Measurements from ENCODE around the gene SCN5A. TPM values are rescaled to one million over a fixed set of nuclear protein-coding genes. Genes with fewer than 3 reads are reported as not detected.
A peak's percentile ranks its signal among the peaks of the same experiment; 100 is the strongest.

Gene SCN5A
- total and polyA plus RNA-seq, 2 of the 4 experiments (the other 2 are of a cell fraction): 1.9 to 2.0 TPM

DNA sequence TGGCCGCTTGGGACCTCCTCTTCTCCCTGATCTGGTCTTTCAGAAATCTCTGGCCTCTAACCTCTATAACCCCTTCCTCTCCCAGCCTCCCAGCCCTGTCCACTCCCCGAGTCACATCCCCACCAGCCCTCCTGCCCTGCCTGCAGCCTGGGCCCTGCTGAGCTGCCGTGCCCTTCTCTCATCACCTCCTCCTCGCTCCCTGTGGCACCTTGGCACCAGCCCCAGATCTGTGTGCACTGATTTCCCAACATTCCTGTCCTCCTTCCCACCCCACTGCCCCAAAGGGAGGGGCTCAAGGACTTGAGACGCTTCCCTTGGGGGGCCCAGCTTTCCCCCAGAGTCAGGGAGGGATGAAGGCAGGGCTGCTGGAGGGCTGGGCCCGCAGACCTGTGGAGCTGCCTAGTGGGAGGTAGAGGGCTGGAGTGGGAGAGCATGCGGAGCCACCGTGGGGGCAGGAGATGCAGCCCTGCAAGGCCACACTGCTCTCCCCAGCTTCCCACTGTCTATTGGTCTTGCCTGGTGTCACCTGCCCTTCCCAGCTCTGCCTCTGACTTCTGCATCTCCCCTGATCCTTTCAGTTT lies 110.6 kb downstream of the SCN5A start:
- no peak overlapping the region for H4K5ac ChIP-seq (ENCODE audit: low read depth, low read length)
- CTCF ChIA-PET: no interaction called here
- H3K56ac ChIP-seq (ENCODE audit: extremely low read depth, insufficient read depth, low read length): no peak overlapping the region
- in situ Hi-C loops (cut with MboI; ENCODE audit: low sequenced_read_pairs) (loop anchor here (5.0 kb wide), 1 partner anchor 108 kb away; the partner anchor contains the start of gene SCN5A), intact Hi-C loops (cut with micrococcal nuclease) (no loop called here), dilution Hi-C loops (cut with HindIII; ENCODE audit: low sequenced_read_pairs, unreplicated experiment) (no loop called here)
- TF ChIP-seq, protein P1, sequence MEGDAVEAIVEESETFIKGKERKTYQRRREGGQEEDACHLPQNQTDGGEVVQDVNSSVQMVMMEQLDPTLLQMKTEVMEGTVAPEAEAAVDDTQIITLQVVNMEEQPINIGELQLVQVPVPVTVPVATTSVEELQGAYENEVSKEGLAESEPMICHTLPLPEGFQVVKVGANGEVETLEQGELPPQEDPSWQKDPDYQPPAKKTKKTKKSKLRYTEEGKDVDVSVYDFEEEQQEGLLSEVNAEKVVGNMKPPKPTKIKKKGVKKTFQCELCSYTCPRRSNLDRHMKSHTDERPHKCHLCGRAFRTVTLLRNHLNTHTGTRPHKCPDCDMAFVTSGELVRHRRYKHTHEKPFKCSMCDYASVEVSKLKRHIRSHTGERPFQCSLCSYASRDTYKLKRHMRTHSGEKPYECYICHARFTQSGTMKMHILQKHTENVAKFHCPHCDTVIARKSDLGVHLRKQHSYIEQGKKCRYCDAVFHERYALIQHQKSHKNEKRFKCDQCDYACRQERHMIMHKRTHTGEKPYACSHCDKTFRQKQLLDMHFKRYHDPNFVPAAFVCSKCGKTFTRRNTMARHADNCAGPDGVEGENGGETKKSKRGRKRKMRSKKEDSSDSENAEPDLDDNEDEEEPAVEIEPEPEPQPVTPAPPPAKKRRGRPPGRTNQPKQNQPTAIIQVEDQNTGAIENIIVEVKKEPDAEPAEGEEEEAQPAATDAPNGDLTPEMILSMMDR (conservative IDR thresholded peaks at IDR 0.05; ENCODE audit: low read depth, low read length): no peak
- TF ChIP-seq FOS (IDR thresholded peaks at IDR 0.05; ENCODE audit: low read depth, low read length): no peak
- TF ChIP-seq RCOR1 (IDR thresholded peaks at IDR 0.05; ENCODE audit: insufficient replicate concordance, low read length): no peak
- no peak for TF ChIP-seq CHD1 (IDR thresholded peaks at IDR 0.05; ENCODE audit: low read depth, low read length)
- TF ChIP-seq MAZ (IDR thresholded peaks at IDR 0.05; ENCODE audit: borderline replicate concordance, low read depth, low read length): no peak
- TF ChIP-seq MXI1 (IDR thresholded peaks at IDR 0.05; ENCODE audit: borderline replicate concordance, low read depth, low read length): no peak
- TF ChIP-seq BHLHE40 (IDR thresholded peaks at IDR 0.05; ENCODE audit: low read depth, low read length): no peak
- no peak for TF ChIP-seq MAFK (IDR thresholded peaks at IDR 0.05; ENCODE audit: low read depth, low read length)
- TF ChIP-seq, protein P2, sequence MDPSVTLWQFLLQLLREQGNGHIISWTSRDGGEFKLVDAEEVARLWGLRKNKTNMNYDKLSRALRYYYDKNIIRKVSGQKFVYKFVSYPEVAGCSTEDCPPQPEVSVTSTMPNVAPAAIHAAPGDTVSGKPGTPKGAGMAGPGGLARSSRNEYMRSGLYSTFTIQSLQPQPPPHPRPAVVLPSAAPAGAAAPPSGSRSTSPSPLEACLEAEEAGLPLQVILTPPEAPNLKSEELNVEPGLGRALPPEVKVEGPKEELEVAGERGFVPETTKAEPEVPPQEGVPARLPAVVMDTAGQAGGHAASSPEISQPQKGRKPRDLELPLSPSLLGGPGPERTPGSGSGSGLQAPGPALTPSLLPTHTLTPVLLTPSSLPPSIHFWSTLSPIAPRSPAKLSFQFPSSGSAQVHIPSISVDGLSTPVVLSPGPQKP (IDR thresholded peaks at IDR 0.05; ENCODE audit: borderline replicate concordance, low read depth, low read length): no peak
- TF ChIP-seq RAD21 (IDR thresholded peaks at IDR 0.05; ENCODE audit: low read length): no peak
- H3K27me3 ChIP-seq (ENCODE audit: control insufficient read depth, insufficient read depth, low read length): no peaks in the 10 kb centered on the region
- no peak overlapping the region for H2BK15ac ChIP-seq (ENCODE audit: low read depth, low read length)
- H3K9ac ChIP-seq (ENCODE audit: low read depth, low read length): no peak overlapping the region
- 71% methylated on average over 2 of the region's 8 CpGs; no CpG with 5 or more reads in 1 of the 2 experiments for WGBS, 2 experiments (ENCODE audit: extremely low coverage in 2 of 2, insufficient read length in 1 of 2)
- no peak overlapping the region for H4K8ac ChIP-seq (ENCODE audit: low read depth in 2 of 2, low read length in 2 of 2)
- no peak overlapping the region for H3K4ac ChIP-seq (ENCODE audit: low read depth, low read length)
- H3K9me3 ChIP-seq (ENCODE audit: control insufficient read depth, insufficient read depth, low read length): no peaks in the 10 kb centered on the region
- no peak overlapping the region for H2BK5ac ChIP-seq (ENCODE audit: low read depth, low read length, poor library complexity, severe bottlenecking)
- peaks cover 6% of the 10 kb centered on the region; the same call in 1 of the 2 replicates for H3K9me1 ChIP-seq (ENCODE audit: insufficient read depth, low read length)
- no peak overlapping the region for H3K23ac ChIP-seq (ENCODE audit: low read depth, low read length)
- no peak overlapping the region for H3K27ac ChIP-seq (ENCODE audit: insufficient read depth, low read length)
- H3K4me2 ChIP-seq (ENCODE audit: low read depth, low read length): no peak overlapping the region
- no peak overlapping the region for H2BK20ac ChIP-seq (ENCODE audit: low read depth, low read length)
- no peak overlapping the region for H2BK120ac ChIP-seq (ENCODE audit: low read depth, low read length)
- no peak overlapping the region for H2AK5ac ChIP-seq (ENCODE audit: low read depth, low read length)
- H3K14ac ChIP-seq (replicated peaks; ENCODE audit: low read depth, low read length): no peak overlapping the region
- H3K79me1 ChIP-seq (ENCODE audit: low read depth in 1 of 2, low read length in 2 of 2): no peaks in the 10 kb centered on the region
- BruUV-seq (replicated peaks): no TSS peak
- H2AFZ ChIP-seq (replicated peaks; ENCODE audit: low read length, poor library complexity): peak overlapping the region; percentile 42
- H3K4me1 ChIP-seq (ENCODE audit: control insufficient read depth, insufficient read depth, low read length): peaks cover 2% of the 10 kb centered on the region; the same call in 1 of the 2 replicates
- H3K18ac ChIP-seq (ENCODE audit: low read depth, low read length): no peak overlapping the region
- H3K36me3 ChIP-seq (ENCODE audit: control insufficient read depth, insufficient read depth, low read length): no peaks in the 10 kb centered on the region
- H3K4me3 ChIP-seq (ENCODE audit: insufficient read depth, low read depth, low read length): no peak overlapping the region
- no peak for DNase-seq
- ATAC-seq (ENCODE audit: low read depth): peak; percentile 21; the same call in 1 of the 2 replicates
- peak overlapping the region; percentile 84 for H2AK9ac ChIP-seq (replicated peaks; ENCODE audit: low read depth, low read length, poor library complexity)
- POLR2A ChIA-PET (ENCODE audit: unreplicated experiment): no interaction called here
- H4K20me1 ChIP-seq (ENCODE audit: insufficient read depth, low read length): no peaks in the 10 kb centered on the region
- H4K91ac ChIP-seq (ENCODE audit: insufficient read depth, low read depth, low read length): no peak overlapping the region

Data from IMR-90 (cell line).